Activated T-cell treated with anti-CD3 and anti-CD28 coated beads for 4 hours (primary cell): ENCODE measurements around the gene TFB2M.
A peak's percentile ranks its signal among the peaks of the same experiment; 100 is the strongest.
"Not testable (repeated sequence)": the region's sequence is repeated elsewhere in the genome, so short reads cannot be mapped to it uniquely, and the experiment has no call there.

Experiments
- DNase-seq: peaks from one replicate; pipeline ENCODE4 v3.0.0-alpha.2; 2020

Gene TFB2M

DNA sequence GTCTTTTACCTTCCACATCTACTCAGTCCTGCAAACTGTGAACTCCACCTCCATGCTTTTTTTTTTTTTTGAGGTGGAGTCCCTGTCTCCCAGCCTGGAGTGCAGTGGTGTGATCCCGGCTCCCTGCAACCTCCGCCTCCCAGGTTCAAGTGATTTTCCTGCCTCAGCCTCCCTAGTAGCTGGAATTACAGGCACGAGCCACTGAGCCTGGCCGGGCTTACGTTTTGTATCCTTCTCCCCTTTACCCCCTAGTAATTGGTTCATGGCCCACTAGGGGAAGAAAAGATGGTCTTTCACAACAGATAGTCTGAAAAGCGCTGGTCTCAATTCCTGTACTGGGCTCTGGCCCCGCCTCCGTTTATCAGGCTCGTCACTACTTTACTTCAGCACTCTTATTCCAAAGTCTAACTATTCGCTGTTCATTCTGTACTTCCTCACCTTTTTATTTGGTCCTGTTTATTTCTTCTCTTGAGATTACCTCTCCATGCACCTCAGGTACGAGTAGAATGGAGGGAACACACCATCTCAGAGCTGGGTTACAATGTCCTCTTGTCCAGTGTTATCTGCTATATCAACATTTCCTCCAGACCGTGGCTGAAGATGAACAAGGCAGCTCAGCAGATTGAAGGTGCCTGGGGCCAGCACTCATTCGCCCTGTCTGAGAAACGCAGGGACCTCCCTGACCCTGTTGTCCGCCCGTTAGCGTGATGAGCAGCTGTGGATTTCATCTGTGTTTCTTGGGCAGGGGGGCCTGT, 16.4 kb upstream of the TFB2M start:
- no peak for DNase-seq

- no peak for DNase-seq
Measured at GRCh38 chr1:246580497-246581370, 14.7 kb upstream of the TFB2M start.

DNA sequence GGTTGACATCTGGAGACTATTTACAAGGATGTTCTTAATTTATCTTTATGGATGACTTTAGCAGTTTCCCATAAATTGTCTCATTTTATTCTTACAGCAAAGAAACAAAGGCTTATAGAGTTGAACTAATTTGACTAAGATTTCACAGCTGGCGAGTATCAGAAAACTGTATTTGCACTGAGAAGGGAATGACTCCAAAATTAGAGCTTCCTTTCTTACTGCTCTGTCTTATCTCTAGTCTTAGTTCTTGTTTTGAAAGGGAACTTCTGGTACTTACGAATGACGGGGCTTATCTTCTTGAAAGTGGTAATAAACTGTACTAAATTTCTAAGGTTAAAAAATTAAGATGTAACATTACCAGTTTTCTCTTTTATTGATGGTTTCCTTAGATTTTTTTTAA, 13.8 kb upstream of the TFB2M start:
- no peak for DNase-seq

DNA sequence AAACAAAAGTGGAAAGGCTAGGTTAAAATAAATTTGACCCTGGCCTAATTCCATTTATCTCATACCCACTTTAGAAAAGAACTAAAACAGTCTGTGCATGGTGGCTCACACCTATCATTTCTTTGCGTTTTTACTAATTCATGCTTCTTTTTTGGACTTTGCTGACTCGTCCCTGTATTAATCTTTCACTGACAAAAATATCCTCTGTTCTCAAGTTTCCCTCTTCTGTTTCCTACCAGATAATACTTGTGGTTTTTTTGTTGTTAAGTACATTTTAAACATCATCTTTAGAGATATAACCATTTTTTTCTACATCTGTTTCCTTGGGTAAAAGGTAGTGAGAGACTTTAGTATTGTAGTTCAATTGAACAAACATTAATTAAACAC, 11.7 kb upstream of the TFB2M start:
- DNase-seq = no peak

GRCh38 chr1:246577082-246577719, 11.1 kb upstream of the TFB2M start:
- DNase-seq = no peak

GRCh38 chr1:246576709-246577032, 10.6 kb upstream of the TFB2M start:
- DNase-seq = no peak

DNA sequence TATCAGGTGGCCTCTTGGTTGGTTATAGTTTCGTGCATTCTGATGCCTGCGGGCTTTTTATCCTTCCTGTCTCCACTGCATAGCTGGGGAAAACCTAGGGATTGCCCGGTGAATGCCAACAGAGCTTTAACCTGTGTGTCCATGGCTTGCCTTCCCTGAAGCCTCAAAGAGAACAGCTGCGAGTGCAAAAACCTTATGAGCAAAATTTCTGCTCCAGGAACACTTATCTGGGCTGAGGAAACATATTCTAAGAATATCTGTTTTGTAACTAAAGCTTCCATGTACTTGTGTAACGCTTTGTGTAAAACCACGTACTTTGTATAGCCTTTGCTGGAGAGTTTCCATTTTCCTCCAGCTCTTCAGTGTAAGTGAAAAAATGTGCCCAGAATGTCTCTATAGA, 7.4 kb upstream of the TFB2M start:
- DNase-seq = no peak

- DNase-seq = no peak
Measured at GRCh38 chr1:246572785-246573184, 6.7 kb upstream of the TFB2M start.

DNA sequence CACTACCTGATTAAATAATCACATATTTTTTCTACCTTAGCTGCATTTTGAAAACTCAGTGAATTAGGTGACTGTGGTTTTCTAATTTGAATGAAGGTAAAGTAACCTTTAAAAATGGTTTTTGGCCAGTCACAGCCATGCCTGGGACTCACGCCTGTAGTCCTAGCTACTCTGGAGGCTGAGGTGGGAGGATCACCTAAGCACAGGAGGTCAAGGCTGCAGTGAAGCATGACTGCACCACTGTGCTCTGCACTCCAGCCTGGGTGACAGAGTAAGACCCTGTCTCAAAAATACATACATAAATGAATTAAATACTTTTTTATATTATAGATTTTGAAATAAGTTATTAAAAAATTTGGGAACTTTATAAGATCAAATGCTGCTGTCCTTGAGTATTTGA, 5.9 kb upstream of the TFB2M start:
- DNase-seq = no peak

DNA sequence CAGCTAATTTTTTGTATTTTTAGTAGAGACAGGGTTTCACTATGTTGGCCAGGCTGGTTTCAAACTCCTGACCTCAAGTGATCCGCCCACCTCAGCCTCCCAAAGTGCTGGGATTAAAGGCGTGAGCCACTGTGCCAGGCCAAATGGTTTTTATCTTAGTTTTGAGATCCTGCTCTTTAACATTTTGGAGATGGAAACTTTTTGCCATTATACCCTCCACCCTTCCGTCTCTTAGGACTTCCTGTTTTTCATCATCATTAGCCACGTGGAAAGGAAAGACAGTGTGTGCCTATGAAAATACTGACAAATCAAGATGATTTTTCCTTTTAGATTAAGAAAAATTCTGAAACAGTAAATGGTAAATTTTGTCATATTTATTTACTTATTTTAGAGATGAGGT, 5.2 kb upstream of the TFB2M start:
- DNase-seq = not testable (repeated sequence)

DNA sequence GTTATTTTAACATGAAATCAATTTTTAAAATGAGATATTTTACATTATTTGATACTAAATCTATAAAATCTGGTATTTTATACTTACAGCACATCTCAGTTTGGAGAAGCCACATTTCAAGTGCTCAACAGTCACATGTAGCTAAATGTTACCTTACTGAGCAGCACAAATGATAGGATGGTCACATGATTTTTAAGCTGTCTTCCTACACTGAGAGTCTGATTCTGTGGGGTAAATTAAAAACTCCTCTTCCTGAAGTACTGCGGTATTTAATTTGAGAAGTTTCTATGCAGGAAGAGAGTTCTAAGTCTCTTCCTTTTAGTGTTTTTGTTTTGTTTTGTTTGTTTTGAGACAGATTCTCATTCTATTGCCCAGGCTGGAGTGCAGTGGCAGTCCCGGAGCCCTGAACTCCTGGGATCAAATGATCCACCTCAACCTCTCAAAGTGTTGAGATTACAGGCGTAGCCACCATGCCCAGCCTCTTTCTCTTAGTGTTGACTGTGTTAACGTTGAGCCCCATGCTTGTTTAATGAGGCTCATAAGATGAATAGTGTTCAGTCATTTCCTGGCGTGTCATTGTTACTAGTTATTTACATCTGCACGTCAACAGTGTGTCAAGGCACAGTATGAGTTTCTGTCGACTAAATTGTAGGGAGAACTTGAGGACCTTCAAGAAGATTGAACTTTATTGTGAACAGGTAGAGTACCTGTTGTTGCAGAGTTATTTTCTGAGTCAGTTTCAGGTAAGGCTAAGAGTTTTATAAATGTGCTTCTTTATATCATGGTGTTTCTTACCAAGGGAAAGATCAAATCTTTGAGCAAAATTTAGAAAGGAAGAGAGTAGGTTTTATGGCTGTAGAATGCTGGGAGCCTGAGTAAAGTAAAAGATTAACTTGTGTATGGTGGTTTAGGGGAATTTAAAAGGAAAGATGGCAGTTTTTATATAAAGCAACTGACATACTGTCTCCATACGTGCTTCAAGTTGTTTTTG, 3.5 kb upstream of the TFB2M start:
- DNase-seq = no peak

GRCh38 chr1:246567646-246568235, 1.7 kb upstream of the TFB2M start:
- DNase-seq = no peak

DNA sequence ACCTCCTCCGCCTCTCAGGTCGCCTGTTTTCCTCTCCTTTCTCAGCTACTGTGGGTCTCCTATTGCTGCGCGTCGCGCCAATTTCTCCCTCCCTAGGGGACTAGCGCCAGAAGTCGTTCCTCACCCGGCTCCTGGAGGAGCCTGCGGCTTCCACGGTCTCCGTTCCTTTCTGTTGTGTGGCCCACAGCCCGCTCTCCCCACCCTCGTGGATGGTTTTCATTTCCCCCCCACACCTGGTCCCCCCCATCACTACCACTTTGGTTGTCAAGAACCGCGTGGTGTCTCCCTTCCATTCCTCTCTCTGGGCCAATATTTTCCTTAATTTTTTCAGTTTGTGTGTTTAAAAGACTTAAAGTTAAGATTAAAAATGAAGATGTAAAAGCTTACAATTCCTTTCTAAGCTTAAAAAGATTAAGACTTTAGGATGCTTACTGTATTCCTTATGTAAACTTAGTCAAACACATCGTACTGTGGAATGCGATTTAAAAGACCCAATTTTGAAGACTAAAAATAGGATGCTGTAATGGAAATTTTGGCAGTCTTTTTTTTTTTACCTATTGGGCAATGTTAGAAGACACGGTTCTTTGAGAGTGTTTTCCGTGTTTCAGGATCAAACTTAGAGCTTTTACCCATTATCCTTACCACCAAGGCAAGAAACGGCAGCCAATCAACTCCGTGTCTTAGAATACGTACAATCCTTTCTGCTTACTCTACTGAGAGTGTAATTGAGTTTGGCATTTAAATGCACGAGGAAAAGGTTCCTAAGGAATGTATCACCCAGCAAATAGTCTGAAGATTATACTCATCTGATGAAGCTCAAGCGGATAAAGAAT, 968 bp upstream of the TFB2M start:
- DNase-seq = peak; percentile 44

GRCh38 chr1:246565751-246566127, 322 bp downstream of the TFB2M start:
- no peak for DNase-seq

DNA sequence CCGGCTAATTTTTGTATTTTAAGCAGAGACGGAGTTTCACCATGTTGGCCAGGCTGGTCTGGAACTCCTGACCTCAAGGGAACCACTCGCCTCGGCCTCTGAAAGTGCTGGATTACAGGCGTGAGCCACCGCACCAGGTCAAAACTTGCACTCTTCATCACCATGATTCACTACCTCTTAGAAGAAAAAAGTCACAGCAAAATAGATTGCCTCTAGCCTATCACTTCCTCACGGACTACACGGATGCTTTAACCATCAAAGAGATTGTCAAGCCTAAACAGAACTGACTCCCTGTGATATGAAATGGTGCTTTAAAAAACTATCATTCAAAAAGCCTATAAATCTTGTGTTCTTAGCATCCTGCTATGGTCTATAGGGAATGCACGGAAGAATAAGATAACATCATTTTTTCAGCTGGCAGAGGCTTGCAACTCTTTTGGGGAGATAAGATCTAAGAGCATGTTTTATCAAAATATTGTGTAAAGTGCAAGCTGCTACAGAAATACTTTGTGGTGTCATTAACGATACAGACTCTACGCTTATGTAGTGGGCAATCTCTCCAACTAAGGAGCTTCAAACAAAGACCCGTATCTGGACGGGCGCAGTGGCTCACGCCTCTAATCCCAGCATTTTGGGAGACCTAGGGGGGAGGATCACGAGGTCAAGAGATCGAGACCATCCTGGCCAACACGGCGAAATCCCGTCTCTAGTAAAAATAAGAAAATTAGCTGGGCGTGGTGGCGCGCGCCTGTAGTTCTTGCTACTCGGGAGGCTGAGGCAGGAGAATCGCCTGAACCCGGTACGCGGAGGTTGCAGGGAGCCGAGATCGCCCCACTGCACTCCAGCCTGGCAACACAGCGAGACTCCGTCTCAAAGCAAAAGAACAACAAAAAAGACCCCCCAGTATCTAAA, 966 bp downstream of the TFB2M start:
- no peak for DNase-seq

GRCh38 chr1:246560833-246561232, 5.2 kb downstream of the TFB2M start:
- not testable (repeated sequence) for DNase-seq

DNA sequence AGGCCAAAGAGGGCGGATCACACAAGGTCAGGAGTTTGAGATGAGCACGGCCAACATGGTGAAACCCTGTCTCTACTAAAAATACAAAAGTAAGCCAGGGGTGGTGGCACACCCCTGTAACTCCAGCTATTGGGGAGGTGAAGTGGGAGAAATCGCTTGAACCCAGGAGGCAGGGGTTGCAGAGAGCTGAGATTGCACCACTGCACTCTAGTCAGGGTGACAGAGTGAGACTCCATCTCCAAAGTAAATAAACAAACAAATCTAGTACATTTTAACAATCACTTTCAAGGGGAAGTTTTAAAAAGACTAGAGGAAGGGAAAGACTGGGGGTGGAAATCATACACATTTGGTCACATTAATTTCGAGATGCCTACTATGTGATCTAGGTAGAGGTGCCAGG, 6.8 kb downstream of the TFB2M start:
- DNase-seq = no peak

- no peak for DNase-seq
Measured at GRCh38 chr1:246558041-246558440, 8.0 kb downstream of the TFB2M start.

- DNase-seq = no peak
Measured at GRCh38 chr1:246554201-246554600, 11.9 kb downstream of the TFB2M start.

GRCh38 chr1:246552110-246552509, 14.0 kb downstream of the TFB2M start:
- DNase-seq = no peak
